Measurements from ENCODE around the gene MAP3K20. TPM values are rescaled to one million over a fixed set of nuclear protein-coding genes. Genes with fewer than 3 reads are reported as not detected.
A peak's percentile ranks its signal among the peaks of the same experiment; 100 is the strongest.

The MAP3K20 gene
- total and polyA plus RNA-seq, 2 of the 4 experiments (the other 2 are of a cell fraction), result 27.5 to 84.4 TPM

DNA sequence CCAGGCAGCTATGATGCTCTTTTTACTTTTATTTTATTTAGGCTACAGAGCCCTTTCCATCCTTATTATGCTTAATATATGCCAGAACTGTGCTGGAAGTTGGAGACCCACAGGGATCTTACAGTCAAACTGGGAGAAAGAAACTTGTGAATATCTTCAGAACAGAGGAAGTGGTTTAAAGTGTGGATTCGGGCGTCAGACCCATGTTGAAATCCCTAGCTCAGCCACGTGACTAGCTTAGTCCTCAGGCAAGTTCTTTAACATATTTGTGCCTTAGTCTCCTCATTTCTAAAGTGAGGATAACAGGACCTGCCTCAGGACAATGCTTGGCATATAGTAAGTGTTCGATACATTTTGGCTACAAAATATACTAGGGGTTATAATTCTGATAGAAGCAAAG lies 59.1 kb downstream of the MAP3K20 start:
- BruUV-seq (replicated peaks), result no TSS peak
- Histone ChIP-seq H2AK5ac (ENCODE audit: low read depth, low read length) (no peak overlapping the region), H3K56ac (ENCODE audit: extremely low read depth, insufficient read depth, low read length) (no peak overlapping the region), H3K4me2 (ENCODE audit: low read depth, low read length) (no peak overlapping the region), H3K4me1 (ENCODE audit: control insufficient read depth, insufficient read depth, low read length) (peaks cover 19% of the 10 kb centered on the region), H2BK15ac (ENCODE audit: low read depth, low read length) (0 out of 3 replicates have a peak overlapping the region, but pooled peaks have one; percentile 25), H4K5ac (ENCODE audit: low read depth, low read length) (no peak overlapping the region; the same call in 1 of the 2 replicates), H3K23ac (ENCODE audit: low read depth, low read length) (no peak overlapping the region), H3K79me1 (ENCODE audit: low read depth in 1 of 2, low read length in 2 of 2) (peaks cover 36 to 68% of the 10 kb centered on the region in 2 experiments), H4K91ac (ENCODE audit: insufficient read depth, low read depth, low read length) (no peak overlapping the region), H3K27me3 (ENCODE audit: control insufficient read depth, insufficient read depth, low read length) (no peaks in the 10 kb centered on the region), H3K4ac (ENCODE audit: low read depth, low read length) (no peak overlapping the region), H2BK5ac (ENCODE audit: low read depth, low read length, poor library complexity, severe bottlenecking) (no peak overlapping the region), H2AFZ (replicated peaks; ENCODE audit: low read length, poor library complexity) (no peak overlapping the region), H3K4me3 (ENCODE audit: insufficient read depth, low read depth, low read length) (no peak overlapping the region), H2BK20ac (ENCODE audit: low read depth, low read length) (no peak overlapping the region), H4K20me1 (ENCODE audit: insufficient read depth, low read length) (no peaks in the 10 kb centered on the region), H3K27ac (ENCODE audit: insufficient read depth, low read length) (no peak overlapping the region), H2AK9ac (replicated peaks; ENCODE audit: low read depth, low read length, poor library complexity) (no peak overlapping the region), H2BK120ac (ENCODE audit: low read depth, low read length) (peak overlapping the region; percentile 9; the same call in 1 of the 2 replicates), H3K9me3 (ENCODE audit: control insufficient read depth, insufficient read depth, low read length) (no peaks in the 10 kb centered on the region), H3K9ac (ENCODE audit: low read depth, low read length) (no peak overlapping the region), H3K9me1 (ENCODE audit: insufficient read depth, low read length) (peaks cover 3% of the 10 kb centered on the region; the same call in 1 of the 2 replicates), H3K14ac (replicated peaks; ENCODE audit: low read depth, low read length) (no peak overlapping the region; the same call in 1 of the 2 replicates), H3K18ac (ENCODE audit: low read depth, low read length) (no peak overlapping the region), H4K8ac (ENCODE audit: low read depth in 2 of 2, low read length in 2 of 2) (0 out of 4 replicates have a peak overlapping the region, but pooled peaks of 1 of the 2 experiments have one; percentile 4), H3K36me3 (ENCODE audit: control insufficient read depth, insufficient read depth, low read length) (peaks cover 1% of the 10 kb centered on the region; the same call in 1 of the 2 replicates)
- intact Hi-C loops (cut with micrococcal nuclease), result no loop called here
- POLR2A ChIA-PET (ENCODE audit: unreplicated experiment), result no interaction called here
- no CpG with 5 or more reads among the region's 4 CpGs for WGBS, 2 experiments (ENCODE audit: extremely low coverage in 2 of 2, insufficient read length in 1 of 2)
- dilution Hi-C loops (cut with HindIII; ENCODE audit: low sequenced_read_pairs, unreplicated experiment), result no loop called here
- no peak for DNase-seq
- in situ Hi-C loops (cut with MboI; ENCODE audit: low sequenced_read_pairs), result no loop called here
- ATAC-seq (ENCODE audit: low read depth), result no peak
- CTCF ChIA-PET, result no interaction called here
- TF ChIP-seq FOS (IDR thresholded peaks at IDR 0.05; ENCODE audit: low read depth, low read length), result no peak
- TF ChIP-seq MAZ (IDR thresholded peaks at IDR 0.05; ENCODE audit: borderline replicate concordance, low read depth, low read length), result no peak
- no peak for TF ChIP-seq NFE2L2 (IDR thresholded peaks at IDR 0.05; ENCODE audit: low read depth, low read length)
- TF ChIP-seq POLR2A (IDR thresholded peaks at IDR 0.05; ENCODE audit: low read depth, low read length), result no peak
- TF ChIP-seq RCOR1 (IDR thresholded peaks at IDR 0.05; ENCODE audit: insufficient replicate concordance, low read length), result no peak
